RPMI7951 (cell line): ENCODE results near the gene ABCC1. TPM values are rescaled to one million over a fixed set of nuclear protein-coding genes. Genes with fewer than 3 reads are reported as not detected.
A peak's percentile ranks its signal among the peaks of the same experiment; 100 is the strongest.

ENCODE experiments used
- DNase-seq: peaks from one replicate; pipeline ENCODE4 v3.0.0-alpha.2; 2012; ENCODE audit warnings: low read depth
- total RNA-seq: library from RNA; depleted of rRNA; stranded (reverse); fragments of >200 nt; shearing (Covaris generic); gene quantifications from 2 replicates; pipeline ENCODE4 v1.2.3, GENCODE V29; 2014

The ABCC1 gene
- total RNA-seq, 1 experiment from 2014 or later, result 6.4 TPM

DNA sequence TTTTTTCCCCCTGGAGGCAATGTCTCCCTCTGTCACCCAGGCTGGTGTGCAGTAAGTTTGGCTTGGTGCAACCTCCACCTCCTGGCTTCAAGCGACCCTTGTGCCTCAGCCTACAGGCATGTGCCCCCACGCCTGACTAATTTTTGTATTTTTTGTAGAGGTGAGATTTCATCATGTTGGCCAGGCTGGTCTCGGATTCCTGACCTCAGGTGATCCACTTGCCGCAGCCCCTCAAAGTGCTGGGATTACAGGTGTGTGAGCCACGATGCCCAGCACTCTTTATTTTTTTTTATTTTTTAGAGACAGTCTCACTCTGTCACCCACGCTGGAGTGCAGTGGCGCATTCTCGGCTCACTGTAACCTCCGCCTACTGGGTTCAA is 160.7 kb downstream of the ABCC1 start:
- DNase-seq, result no peak

DNA sequence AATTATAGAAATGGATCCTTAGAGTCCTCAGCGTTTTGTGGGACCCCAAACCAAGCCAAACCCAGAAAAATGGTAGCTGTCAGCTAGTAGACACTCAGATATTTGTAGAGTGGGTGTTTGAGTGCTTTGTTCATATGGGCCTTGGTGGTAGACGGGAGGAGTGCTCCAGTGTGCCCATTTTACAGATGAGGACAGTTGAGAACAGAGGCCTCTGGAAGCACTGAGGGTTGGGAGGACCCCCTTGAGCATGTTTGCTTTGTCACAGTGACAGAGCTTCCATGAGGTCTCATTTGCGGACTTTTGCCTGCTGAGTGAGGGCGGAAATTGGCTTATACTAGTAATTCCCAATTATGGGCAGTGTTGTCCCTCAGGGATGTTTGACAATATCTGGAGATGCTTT is 162.2 kb downstream of the ABCC1 start:
- no peak for DNase-seq

- no peak for DNase-seq
Measured at GRCh38 chr16:16112450-16113053, 163.1 kb downstream of the ABCC1 start.

- no peak for DNase-seq
Measured at GRCh38 chr16:16113076-16113475, 163.7 kb downstream of the ABCC1 start.

DNA sequence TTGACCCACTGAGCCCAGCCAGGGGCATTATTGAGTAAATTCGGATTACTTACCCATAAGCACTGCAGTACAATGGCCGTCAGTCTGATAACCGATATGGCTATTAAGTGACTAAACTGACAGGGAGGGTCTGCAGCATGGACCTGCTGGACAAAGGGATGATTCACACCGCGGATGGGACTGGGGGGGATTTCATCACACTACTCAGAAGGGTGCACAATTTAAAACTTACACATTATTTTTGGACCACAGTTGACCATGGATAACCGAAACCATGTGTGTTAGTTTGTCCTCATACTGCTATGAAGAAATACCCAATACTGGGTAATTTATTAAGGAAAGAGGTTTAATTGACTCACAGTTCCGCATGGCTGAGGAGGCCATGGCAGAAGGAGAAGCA is 167.4 kb downstream of the ABCC1 start:
- DNase-seq, result peak; percentile 2

- DNase-seq, result peak; percentile 4
Measured at GRCh38 chr16:16118337-16118736, 168.9 kb downstream of the ABCC1 start.

DNA sequence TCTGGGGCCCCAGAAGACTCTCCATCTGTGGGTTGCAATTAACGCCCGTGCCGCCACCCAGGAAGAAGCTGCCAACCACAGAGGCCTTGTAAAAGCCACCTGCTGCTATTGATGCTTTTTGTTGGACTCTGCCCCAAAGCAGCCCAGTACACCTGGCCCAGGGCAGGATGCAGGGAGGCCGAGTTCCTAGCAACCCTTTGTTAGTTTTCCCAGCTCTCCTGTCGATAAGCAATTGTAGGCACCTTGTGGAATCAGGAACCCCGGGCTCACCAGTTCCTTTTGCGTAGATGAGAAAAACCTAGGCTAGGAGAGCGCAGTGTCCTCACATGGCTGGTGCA is 170.6 kb downstream of the ABCC1 start:
- DNase-seq, result no peak

- no peak for DNase-seq
Measured at GRCh38 chr16:16120382-16121184, 171.2 kb downstream of the ABCC1 start.

DNA sequence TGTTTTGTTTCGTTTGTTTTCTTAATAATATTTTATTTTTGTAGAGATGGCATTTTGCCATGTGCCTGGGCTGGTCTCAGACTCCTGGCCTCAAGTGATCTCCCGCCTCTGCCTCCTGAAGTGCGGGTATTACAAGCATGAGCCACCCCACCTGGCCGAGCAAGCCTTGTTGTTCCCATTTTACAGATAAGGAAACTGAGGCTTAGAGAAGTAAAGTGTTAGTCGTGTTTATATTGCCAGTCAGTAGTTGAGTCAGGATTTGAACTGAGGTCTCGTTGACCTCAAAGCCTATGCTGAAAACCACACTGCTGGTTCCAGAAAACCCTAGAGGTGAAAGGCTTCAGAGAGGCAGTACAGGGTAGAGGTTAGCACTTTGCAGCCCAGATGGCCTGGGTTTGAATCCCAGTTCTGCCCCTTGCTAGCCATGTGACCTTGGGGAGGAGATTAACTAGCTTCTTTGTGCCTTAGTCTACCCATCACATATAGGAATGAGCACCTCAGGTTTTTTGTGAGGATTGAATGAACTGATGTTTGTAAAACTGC is 171.8 kb downstream of the ABCC1 start:
- no peak for DNase-seq

GRCh38 chr16:16122264-16122663 is 172.8 kb downstream of the ABCC1 start:
- DNase-seq, result peak; percentile 8

- no peak for DNase-seq
Measured at GRCh38 chr16:16124438-16124837, 175.0 kb downstream of the ABCC1 start.

GRCh38 chr16:16124974-16125373 is 175.6 kb downstream of the ABCC1 start:
- DNase-seq, result no peak

- no peak for DNase-seq
Measured at GRCh38 chr16:16126896-16127295, 177.5 kb downstream of the ABCC1 start.

GRCh38 chr16:16127469-16128116 is 178.2 kb downstream of the ABCC1 start:
- DNase-seq, result peak; percentile 60

GRCh38 chr16:16131204-16131603 is 181.8 kb downstream of the ABCC1 start:
- DNase-seq, result no peak

- no peak for DNase-seq
Measured at GRCh38 chr16:16131659-16132058, 182.2 kb downstream of the ABCC1 start.

DNA sequence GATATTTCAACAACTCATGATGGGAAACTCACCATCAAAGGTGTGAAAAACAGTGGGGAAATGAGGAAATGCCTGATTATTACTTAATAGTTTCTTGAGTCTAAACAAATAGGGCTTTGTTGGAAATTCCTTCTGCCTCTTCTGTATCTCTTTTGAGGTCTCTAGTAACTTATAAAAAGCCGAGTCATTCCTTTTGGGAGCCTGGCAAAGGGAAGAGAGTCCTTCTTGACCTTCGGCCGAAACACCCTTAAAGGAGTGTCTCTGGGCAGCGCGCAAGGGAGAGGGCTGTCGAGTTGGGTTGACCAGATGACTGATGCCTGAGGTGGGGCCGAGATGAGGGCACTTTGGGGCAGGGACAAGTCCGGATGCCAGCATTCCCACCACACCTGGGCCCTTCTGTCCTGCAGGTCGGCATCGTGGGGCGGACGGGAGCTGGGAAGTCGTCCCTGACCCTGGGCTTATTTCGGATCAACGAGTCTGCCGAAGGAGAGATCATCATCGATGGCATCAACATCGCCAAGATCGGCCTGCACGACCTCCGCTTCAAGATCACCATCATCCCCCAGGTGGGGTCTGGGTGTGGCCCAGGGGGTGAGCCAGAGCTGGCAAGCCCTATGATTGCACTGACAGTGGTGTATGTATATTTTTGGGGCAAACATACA is 184.7 kb downstream of the ABCC1 start:
- no peak for DNase-seq

DNA sequence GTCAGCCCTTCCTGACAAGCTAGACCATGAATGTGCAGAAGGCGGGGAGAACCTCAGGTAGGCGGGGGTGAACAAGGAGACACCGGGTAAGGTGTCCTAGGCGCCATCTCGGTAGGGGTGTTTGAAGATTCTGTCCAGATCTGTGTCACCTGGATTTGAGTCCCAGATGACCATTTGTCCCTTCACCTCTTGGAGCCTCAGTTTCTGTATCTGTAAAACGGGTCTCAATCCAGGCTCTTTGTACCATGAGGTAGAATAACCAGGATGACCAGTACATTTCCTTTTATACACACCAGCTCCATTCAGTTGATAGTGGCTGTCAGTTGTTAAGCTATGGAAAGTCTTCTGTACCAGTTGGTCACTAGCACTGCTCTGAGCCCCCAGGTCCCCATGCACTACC is 187.2 kb downstream of the ABCC1 start:
- DNase-seq, result no peak

GRCh38 chr16:16137110-16137509 is 187.7 kb downstream of the ABCC1 start:
- DNase-seq, result peak; percentile 10

DNA sequence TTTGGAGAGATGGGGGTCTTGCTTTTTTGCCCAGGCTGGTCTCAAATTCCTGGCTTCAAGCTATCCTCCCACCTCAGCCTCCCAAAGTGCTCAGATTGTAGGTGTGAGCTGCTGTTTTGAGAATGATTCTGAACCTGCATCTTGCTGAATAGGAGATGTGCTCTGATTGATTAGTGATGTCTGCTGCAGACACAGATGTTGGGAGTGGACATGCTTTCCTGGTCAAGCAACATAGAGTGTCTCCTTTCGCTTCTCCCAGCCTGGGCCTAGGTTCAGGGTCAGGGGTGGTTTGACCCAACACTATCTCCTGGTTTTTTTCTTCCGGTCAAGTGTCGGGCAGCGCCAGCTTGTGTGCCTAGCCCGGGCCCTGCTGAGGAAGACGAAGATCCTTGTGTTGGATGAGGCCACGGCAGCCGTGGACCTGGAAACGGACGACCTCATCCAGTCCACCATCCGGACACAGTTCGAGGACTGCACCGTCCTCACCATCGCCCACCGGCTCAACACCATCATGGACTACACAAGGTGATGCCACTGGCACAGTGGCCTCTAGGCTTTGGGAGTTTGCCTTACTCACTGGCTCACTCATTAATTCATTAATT is 188.7 kb downstream of the ABCC1 start:
- DNase-seq, result no peak

- no peak for DNase-seq
Measured at GRCh38 chr16:16139061-16139460, 189.6 kb downstream of the ABCC1 start.

DNA sequence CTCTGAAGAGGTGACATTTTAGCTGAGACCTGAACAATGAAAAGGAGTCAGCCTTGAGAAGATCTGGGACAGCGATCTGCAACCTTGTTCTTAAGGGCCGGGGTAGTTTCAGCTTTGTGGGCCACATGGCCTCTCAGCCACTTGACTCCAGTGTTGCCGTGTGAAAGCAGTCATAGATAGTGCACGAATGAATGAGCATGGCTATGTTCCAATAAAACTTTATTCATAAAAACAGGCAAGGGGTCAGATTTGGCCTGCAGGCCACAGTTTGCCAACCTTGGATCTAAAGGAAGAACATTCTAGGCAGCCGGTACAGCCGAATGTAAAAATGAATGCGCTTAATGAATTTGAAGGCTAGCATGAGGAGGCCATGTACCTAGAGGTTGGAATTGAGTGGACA is 190.4 kb downstream of the ABCC1 start:
- DNase-seq, result no peak
